Stimulated activated CD8-positive, alpha-beta memory T cell treated with anti-CD3 and anti-CD28 coated beads, Interleukin-7, amount 100 ng/mL, for 48 hours (primary cell): Measurements from ENCODE around the gene DNAJC30.
A peak's percentile ranks its signal among the peaks of the same experiment; 100 is the strongest.
"Not testable (repeated sequence)": the region's sequence is repeated elsewhere in the genome, so short reads cannot be mapped to it uniquely, and the experiment has no call there.

Experiments
- DNase-seq, 2 donors: peaks; one replicate each; pipeline ENCODE4 v3.0.0-alpha.2; 2020; ENCODE audit warnings: low read depth in 1 of 2; ENCODE audit errors: extremely low read depth in 1 of 2

The DNAJC30 gene

DNA sequence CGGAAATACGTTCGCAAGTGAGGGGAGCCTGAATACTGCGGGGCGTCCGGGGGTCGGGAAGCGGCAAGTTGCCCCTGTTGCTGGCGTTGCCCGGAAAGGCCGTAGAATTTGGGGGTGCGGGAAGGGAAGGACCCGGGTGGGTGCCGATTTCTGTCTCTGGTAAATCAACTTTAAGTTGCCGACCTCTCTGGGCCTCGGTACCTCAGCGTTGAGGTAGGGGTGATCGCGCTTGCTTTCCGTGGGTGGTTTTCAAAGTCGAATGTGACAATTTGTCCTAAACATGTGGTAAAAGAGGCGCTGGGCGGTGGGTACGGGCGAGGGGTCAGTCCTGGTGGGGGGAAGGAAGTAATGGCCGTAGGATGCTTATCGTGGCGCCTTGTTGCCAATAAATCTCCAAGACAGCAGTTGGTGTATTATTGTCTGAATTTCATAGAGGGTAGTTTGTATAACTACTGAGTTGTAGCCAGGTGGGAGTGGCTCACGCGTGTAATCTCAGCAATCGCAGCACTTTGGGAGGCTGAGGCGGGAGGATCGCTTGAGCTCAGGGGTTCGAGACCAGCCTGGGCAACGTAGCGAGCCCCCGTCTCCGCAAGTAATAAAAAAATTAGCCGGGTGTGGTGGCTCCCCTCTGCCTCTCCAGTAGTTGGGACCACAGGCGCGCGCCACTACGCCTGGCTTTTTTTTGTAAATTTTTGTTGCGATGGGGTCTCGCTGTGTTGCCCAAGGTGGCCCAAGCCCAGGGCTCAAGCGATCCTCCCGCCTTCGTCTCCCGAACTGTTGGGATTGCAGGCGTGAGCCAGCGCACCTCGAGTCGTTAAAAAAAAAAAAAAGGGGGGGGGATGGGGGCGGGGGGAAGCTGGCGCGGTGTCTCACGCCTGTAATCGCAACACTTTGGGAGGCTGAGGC lies 788 bp upstream of the DNAJC30 start:
- no peak for DNase-seq

DNA sequence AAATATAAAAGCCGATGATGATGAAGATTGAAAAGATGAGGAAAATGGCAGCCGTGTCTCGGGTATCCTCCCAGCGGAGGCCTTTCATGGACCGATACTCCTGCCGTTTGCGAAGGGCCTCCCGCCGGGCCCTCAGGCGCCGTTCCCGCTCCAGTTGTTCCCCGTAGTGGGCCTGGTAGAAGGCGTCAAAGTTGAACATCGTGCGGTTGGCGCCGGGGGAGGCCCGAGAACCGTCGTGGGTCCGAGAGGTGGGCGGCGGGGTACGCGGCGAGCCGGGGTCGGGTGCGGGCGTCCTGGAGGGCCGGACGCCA lies 553 bp downstream of the DNAJC30 start:
- DNase-seq: no peak

- no peak for DNase-seq
These were observed 2.2 kb downstream of the DNAJC30 start for GRCh38 chr7:73681031-73681430.

DNA sequence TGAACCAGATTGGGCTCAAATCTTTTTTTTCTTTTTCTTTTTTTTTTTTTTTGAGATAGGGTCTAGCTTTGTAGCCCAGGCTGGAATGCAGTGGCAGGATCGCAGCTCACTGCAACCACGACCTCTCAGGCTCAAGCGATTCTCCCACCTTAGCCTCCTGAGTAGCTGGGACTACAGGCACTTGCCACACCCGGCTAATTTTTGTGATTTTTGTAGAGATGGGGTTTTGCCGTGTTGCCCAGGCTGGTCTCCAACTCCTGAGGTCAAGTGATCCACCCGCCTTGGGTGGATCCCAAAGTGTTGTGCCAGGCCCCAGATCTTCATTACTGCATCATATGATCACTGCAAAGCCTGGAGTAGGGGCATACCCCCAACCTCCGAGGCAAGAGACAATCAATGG lies 2.8 kb downstream of the DNAJC30 start:
- no peak for DNase-seq

- DNase-seq: no peak
These were observed 3.5 kb downstream of the DNAJC30 start for GRCh38 chr7:73679709-73680108.

- no peak for DNase-seq
These were observed 4.4 kb downstream of the DNAJC30 start for GRCh38 chr7:73678862-73679261.

DNA sequence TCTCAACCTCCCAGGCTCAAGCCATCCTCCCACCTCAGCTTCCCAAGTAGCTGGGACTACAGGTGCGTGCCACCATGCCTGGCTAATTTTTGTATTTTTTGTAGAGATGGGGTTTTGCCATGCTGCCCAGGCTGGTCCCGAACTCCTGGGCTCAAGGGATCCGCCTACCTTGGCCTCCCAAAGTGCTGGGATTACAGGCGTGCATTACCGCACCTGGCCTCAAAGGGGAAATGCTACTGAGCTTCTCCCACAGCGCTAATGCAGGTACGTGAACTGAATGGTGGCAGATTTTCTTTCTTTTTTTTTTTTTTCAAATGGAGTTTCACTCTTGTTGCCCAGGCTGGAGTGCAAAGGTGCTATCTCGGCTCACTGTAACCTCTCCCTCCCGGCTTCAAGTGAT lies 7.2 kb downstream of the DNAJC30 start:
- not testable (repeated sequence) for DNase-seq

- no peak for DNase-seq
These were observed 8.7 kb downstream of the DNAJC30 start for GRCh38 chr7:73674468-73675124.

GRCh38 chr7:73671857-73672445 lies 11.3 kb downstream of the DNAJC30 start:
- no peak for DNase-seq

GRCh38 chr7:73671322-73671661 lies 12.0 kb downstream of the DNAJC30 start:
- DNase-seq: no peak

GRCh38 chr7:73669858-73670385 lies 13.3 kb downstream of the DNAJC30 start:
- DNase-seq: no peak

DNA sequence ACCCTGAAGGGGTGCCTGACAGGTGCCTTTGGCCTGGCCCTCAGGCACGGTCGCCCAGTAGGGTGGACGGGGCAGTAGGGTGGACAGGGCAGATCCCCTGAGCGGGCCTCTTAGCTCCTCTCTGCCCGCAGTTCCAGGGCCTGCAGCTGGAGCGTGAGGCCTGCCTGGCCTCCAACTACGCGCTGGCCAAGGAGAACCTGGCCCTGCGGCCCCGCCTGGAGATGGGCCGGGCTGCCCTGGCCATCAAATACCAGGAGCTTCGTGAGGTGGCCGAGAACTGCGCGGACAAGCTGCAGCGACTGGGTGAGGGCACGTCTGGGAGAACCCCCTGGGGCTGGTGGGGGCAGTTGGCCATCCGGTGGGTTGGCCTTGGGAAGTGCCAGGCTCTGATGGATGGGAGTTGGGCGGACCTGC lies 14.0 kb downstream of the DNAJC30 start:
- DNase-seq: no peak

- no peak for DNase-seq
These were observed 14.4 kb downstream of the DNAJC30 start for GRCh38 chr7:73668886-73669230.

DNA sequence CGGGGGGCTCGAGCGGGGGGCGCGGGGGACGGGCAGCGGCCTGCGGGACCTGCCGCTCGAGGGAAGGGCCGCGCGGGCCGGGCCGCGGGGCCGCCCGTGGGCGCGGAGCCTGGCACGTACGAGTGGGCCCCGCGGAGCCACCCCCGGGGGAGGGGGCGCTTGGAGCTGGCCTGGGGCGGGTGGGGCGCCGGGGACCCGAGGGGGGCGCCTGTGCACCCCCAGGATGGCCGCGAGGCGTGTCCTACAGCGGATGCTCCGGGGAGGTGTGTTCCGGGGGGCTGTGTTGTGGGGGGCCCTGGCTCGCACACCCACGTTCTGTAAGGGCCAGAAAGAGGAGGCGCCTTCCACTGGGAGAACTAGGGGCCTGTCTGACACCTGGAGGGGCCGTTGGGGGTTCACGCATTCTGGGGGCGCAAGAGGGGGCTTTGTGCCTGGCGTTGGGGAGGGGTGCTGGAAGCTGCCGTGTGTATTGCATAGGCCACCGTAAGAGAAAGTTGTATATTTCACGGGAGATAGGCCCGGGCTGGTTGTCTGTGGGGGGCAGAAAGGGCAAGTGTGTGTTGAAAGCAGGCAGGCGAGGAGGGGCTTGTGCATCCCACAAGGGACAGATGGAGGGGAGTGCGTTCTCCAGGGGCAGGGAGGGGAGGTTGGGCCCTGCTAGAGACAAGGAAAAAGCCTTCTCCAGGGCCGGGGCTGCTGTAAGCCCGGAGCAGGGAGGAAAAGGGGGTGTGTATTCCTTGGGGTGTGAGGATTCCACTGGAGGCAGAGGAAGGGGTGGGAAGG lies 15.0 kb downstream of the DNAJC30 start:
- no peak for DNase-seq

- DNase-seq: peak; percentile 81 to 83
These were observed 15.7 kb downstream of the DNAJC30 start, which contains the start of gene VPS37D for GRCh38 chr7:73667344-73668102. TSS of gene VPS37D (plus strand) at chr7:73667831. CDS start at chr7:73667959, 128 bp downstream.

GRCh38 chr7:73663033-73663432 lies 20.2 kb downstream of the DNAJC30 start:
- no peak for DNase-seq

DNA sequence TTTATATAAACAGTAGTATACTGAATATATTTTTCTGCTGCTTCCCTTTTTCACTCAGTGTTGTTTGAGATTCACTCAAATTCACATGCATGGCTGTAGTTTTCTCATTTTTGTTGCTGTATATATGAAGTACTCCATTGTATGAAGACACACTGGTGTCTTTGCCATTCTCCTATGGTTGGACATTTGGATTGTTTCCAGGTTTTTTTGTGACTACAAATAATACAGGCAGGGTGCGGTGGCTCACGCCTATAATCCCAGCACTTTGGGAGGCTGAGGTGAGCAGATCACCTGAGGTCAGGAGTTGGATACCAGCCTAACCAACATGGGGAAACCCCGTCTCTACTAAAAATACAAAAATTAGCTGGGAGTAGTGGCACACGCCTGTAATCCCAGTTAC lies 22.7 kb downstream of the DNAJC30 start:
- DNase-seq: not testable (repeated sequence)

DNA sequence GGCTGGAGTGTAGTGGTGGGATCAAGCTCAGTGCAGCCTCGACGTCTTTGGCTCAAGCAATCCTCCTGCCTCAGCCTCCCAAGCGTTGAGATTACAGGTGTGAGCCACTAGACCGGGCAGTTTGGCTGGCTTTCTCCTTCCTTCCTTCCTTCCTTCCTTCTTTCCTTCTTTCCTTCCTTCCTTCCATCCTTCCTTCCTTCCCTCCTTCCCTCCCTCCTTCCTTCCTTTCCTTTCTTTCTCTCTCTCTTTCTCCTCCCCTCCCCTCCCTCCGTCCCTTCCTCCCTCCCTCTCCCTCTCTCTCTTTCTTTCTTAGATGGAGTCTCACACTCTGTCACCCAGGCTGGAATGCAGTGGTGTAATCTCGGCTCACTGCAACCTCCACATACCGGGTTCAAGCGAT lies 23.3 kb downstream of the DNAJC30 start:
- DNase-seq: no peak

GRCh38 chr7:73655309-73655708 lies 27.9 kb downstream of the DNAJC30 start:
- DNase-seq: not testable (repeated sequence)

- DNase-seq: no peak
These were observed 30.7 kb downstream of the DNAJC30 start for GRCh38 chr7:73652541-73652949.
